GM12873 (cell line): ENCODE measurements around the gene SLC26A1.

ENCODE experiments used
- TF ChIP-seq, protein P1 (sequence below): IDR thresholded peaks from 2 replicates; pipeline ENCODE4 v1.5.1; 2012; ENCODE audit warnings: low read depth, mild to moderate bottlenecking, moderate library complexity, low read length, control low read depth; ENCODE audit not compliant: insufficient read depth; ENCODE audit errors: missing control alignments

Gene SLC26A1

DNA sequence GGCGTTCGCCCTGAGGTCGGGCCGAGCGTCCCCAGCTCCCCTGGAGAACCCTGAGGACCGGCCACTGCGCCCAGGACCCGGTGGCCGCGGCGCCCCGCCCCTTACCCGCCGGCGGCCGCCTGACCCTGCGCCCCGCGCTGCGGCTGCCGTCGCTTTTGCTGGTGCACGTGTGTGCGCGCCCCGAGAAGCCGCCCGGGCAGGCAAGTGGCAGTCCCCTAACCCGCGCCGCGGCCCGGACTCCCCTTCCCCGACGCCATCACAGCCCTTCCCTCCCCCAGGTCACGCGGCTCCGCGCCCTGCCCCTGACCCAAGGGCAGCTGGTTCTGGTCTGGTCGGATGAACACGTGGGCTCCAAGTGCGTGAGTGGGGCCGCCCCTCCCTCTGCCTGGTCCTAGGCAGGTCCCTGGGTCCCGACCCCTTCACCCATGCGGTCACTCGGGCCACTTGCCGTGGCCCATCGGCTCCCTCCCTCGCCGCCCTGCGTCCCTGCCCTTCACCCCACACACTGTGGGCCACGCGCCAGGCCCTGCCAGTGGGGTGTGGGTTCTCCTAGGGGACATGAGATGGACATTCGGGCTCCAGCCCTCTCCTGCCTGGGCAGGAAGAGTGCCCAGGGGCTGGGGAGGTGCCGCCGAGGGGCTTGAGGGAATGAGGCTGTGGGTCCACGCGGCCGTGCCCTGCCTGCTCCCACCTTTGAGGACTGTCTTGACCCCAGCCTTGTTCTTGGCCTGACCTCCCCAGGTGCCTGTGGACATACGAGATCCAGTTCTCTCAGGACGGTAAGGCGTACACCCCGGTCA is 10.3 kb upstream of the SLC26A1 start:
- TF ChIP-seq, protein P1, sequence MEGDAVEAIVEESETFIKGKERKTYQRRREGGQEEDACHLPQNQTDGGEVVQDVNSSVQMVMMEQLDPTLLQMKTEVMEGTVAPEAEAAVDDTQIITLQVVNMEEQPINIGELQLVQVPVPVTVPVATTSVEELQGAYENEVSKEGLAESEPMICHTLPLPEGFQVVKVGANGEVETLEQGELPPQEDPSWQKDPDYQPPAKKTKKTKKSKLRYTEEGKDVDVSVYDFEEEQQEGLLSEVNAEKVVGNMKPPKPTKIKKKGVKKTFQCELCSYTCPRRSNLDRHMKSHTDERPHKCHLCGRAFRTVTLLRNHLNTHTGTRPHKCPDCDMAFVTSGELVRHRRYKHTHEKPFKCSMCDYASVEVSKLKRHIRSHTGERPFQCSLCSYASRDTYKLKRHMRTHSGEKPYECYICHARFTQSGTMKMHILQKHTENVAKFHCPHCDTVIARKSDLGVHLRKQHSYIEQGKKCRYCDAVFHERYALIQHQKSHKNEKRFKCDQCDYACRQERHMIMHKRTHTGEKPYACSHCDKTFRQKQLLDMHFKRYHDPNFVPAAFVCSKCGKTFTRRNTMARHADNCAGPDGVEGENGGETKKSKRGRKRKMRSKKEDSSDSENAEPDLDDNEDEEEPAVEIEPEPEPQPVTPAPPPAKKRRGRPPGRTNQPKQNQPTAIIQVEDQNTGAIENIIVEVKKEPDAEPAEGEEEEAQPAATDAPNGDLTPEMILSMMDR: no peak

DNA sequence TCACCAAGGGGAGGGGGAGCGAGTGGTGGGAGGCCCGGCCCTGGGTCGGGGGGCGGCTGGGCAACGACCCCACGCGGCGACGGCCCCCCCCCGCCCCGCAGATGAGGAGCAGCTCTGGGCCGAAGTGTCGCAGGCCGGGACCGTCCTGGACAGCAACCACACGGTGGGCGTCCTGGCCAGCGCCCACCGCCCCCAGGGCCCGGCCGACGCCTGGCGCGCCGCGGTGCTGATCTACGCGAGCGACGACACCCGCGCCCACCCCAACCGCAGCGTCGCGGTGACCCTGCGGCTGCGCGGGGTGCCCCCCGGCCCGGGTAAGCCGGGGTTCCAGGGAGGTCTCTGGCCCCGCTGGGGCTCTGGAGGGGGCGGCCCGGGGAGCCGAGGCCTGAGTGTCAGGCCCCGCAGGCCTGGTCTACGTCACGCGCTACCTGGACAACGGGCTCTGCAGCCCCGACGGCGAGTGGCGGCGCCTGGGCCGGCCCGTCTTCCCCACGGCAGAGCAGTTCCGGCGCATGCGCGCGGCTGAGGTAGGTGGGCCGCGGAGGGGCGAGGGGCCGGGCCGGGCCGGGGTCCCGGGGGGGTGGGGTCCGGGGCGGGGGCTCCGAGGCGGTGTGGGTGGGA is 9.5 kb upstream of the SLC26A1 start:
- TF ChIP-seq, protein P1: no peak

DNA sequence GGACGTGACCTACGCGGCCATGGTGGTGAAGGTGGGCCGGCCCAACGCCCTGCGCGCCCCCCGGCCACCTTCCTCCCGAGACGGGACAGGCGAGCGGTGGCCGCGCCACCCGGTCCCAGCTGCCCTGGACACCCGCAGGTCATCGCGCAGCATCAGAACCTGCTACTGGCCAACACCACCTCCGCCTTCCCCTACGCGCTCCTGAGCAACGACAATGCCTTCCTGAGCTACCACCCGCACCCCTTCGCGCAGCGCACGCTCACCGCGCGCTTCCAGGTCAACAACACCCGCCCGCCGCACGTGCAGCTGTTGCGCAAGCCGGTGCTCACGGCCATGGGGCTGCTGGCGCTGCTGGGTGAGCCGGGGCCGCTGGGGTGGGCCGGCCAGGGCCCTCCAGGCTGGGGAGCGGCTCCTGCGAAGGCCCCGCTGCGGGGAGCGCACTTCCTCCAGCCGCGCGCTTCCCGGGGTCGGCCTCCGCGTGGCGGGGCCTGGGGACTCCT is 9.0 kb upstream of the SLC26A1 start:
- TF ChIP-seq, protein P1: no peak

DNA sequence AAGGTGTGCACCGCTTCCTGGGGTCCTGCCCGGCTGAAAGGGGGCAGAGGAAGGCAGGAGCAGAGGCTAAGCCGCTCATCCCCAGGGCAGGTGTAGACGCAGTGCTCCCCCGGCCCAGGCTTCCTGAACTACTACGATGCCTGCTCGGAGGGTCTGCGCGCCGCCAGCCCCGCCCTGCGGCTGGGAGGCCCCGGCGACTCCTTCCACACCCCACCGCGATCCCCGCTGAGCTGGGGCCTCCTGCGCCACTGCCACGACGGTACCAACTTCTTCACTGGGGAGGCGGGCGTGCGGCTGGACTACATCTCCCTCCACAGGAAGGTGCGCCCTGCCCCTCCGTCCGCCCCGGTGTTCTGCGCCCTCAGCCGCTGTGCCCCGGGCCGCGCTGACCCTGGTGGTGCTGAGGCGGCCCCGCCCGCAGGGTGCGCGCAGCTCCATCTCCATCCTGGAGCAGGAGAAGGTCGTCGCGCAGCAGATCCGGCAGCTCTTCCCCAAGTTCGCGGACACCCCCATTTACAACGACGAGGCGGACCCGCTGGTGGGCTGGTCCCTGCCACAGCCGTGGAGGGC is 8.4 kb upstream of the SLC26A1 start:
- TF ChIP-seq, protein P1: no peak

DNA sequence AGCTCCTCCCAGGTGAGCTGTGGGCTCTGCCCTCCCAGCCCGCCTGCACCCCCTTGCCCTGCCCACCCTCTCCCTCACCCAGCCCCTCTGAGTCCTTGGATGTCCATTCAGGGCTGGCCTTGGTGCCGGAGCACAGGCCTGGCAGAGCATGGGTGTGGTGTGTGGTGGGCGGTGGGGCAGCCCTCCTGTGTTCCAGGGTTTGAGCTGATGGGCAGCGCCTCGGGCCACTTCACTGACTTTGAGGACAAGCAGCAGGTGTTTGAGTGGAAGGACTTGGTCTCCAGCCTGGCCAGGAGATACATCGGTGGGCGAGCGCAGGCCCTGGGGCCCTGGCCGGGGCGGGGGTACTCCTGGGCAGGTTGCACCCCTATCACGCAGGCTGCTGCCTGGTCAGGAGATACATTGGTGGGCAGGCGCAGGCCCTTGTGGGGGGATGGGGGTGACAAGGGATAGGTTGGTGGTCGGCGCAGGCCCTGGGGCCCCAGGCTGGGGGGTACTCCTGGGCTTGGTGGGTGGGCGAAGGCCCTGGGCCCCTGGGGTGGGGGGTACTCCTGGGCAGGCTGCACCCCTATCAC is 7.6 kb upstream of the SLC26A1 start:
- TF ChIP-seq, protein P1: no peak

DNA sequence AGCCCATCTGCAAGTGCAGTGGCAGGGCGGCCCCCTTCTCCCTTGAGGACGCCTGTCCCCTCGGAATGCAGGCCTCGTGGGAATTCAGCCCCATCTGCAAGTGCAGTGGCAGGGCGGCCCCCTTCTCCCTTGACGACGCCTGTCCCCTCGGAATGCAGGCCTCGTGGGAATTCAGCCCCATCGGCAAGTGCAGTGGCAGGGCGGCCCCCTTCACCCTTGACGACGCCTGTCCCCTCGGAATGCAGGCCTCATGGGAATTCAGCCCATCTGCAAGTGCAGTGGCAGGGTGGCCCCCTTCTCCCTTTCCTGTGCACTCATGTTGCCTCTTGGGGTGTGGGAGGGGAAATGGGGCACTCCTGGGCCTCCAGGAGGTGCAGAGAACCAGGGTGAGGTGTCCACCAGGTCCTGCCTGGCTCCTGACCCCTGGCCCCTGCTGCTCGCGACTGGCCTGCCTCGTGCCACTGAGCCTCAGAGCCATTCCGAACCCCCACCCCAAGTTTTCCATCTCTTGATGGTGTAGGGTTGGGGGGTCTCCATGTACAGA is 6.8 kb upstream of the SLC26A1 start:
- TF ChIP-seq, protein P1: no peak

DNA sequence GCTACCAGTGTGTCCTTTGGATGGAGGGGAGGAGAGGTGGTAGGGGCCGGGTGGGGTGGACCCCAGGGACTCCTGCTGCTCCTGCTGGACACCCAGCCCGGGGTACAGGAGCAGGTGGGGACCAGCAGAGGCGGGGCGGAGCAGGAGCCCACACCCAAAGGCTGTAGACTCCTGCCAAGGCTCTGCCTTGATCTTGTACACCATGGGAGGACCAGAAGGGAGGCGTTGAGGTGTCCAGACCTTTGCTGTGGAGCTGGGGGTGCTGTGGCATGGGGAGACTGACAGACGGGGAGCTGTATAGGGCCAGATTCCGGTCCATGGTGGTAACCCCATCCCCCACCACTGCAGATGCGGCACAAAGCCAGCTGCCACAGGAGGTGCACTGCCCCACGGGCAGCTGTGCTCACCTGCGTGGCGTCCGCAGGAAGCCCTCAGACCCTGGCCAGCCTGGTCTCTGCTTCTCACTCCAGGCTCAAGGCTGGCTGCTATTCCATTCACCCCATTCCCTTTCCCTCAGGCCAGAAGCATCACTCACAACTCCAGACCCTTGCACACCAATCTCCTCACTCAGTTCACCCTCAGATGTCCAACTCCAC is 5.0 kb upstream of the SLC26A1 start:
- TF ChIP-seq, protein P1: no peak
